Fibroblast of peridontal ligament (primary cell): ENCODE data around the gene LZTR1.
"Not testable (repeated sequence)": the region's sequence is repeated elsewhere in the genome, so short reads cannot be mapped to it uniquely, and the experiment has no call there.

ENCODE experiments used
- DNase-seq: peaks from one replicate; pipeline ENCODE4 v3.0.0-alpha.2; 2010; ENCODE audit errors: extremely low read depth

LZTR1 gene

DNA sequence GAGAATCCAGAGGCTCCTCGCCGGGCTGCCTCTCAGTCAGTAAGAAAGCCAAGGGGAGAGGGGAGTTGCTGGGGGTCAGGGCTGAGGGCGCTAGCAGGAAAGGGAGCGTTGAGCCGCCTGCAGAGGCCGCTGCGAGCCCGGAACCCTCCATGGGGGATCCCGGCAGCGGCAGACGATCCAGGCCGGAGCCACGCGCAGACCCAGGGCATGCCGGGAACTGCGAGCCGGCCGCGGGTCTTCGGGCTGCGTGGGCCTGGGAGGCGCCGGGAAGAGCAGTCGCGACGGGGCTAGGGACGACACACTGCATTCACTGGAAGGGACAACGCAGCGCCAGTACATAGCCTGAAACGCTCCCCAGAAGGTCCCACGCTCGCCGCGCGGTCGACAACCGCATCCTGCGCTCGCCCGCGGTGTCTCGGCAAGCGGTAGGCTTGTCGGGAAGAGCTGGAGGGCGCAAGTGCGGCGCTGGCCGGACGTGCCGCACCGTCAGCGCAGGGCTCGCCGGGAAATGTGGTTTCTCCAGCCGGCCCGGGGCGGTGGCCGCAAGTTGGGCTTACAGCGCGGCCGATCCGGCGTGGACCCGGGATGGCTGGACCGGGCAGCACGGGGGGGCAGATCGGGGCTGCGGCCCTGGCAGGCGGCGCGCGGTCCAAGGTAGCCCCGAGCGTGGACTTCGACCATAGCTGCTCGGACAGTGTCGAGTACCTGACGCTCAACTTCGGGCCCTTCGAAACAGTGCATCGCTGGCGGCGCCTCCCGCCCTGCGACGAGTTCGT is at the start of gene LZTR1:
TSS of gene LZTR1 (plus strand) at position 511 of the 776 bp plus-strand sequence. CDS start at position 586, 75 bp downstream.
- DNase-seq: peak; percentile 75

GRCh38 chr22:20933910-20934309 is 48.2 kb upstream of the LZTR1 start:
- no peak for DNase-seq

- not testable (repeated sequence) for DNase-seq
Measured at GRCh38 chr22:20935049-20935448, 47.0 kb upstream of the LZTR1 start.

- DNase-seq: not testable (repeated sequence)
Measured at GRCh38 chr22:20935780-20936539, 46.1 kb upstream of the LZTR1 start.

- no peak for DNase-seq
Measured at GRCh38 chr22:20937031-20937793, 44.9 kb upstream of the LZTR1 start.

GRCh38 chr22:20937794-20938671 is 44.1 kb upstream of the LZTR1 start:
- no peak for DNase-seq

DNA sequence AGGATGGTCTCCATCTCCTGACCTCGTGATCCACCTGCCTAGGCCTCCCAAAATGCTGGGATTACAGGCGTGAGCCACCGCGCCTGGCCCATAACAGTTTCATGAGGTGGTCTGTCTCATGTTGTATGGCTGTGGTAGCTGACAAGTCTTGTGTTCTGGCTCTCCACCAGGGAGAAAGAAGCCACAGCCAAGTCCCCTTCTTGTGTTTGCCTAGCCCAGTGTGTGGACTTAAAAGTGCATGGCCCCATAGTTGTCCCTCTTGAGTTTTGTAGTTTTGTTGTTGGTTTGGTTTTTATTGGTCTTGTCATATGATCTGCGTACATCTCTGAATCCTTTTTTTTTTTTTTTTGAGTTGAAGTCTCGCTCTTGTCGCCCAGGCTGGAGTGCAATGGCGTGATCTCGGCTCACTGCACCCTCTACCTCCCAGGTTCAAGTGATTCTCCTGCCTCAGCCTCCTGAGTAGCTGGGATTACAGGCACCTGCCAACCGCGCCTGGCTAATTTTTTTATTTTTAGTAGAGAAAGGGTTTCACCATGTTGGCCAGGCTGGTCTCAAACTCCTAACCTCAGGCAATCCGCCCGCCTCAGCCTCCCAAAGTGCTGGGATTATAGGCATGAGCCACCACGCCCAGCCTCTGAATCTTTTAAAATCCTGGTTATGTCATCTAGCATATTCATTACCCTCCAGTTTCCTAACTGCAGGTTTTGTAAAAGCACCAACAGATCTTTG is 42.5 kb upstream of the LZTR1 start:
- not testable (repeated sequence) for DNase-seq

- peak; percentile 79 for DNase-seq
Measured at GRCh38 chr22:20940186-20940651, 41.9 kb upstream of the LZTR1 start.

DNA sequence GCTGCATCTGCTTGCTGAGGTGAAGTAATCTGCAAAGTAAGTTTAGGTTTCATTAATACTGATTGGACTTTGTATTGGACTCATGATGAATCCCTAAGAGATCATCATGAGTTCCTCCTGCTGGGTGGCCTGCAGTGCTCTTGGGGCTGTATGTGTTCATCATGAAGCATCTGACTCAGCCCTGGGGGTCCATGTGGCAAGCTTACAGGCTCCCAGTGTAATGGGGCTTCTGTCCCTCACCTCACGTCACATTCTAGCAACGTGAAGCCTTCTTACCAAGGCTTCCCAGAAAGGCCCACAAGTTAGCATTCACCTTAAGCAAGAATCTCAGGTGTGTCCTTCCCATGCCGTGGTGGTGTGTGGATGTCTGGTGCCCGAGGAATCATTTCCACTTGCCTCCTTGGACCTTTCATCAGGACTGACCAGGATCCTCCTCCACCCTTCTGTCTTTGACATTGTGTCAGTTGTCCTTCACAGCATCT is 41.2 kb upstream of the LZTR1 start:
- no peak for DNase-seq

- DNase-seq: not testable (repeated sequence)
Measured at GRCh38 chr22:20942203-20942902, 39.7 kb upstream of the LZTR1 start.

DNA sequence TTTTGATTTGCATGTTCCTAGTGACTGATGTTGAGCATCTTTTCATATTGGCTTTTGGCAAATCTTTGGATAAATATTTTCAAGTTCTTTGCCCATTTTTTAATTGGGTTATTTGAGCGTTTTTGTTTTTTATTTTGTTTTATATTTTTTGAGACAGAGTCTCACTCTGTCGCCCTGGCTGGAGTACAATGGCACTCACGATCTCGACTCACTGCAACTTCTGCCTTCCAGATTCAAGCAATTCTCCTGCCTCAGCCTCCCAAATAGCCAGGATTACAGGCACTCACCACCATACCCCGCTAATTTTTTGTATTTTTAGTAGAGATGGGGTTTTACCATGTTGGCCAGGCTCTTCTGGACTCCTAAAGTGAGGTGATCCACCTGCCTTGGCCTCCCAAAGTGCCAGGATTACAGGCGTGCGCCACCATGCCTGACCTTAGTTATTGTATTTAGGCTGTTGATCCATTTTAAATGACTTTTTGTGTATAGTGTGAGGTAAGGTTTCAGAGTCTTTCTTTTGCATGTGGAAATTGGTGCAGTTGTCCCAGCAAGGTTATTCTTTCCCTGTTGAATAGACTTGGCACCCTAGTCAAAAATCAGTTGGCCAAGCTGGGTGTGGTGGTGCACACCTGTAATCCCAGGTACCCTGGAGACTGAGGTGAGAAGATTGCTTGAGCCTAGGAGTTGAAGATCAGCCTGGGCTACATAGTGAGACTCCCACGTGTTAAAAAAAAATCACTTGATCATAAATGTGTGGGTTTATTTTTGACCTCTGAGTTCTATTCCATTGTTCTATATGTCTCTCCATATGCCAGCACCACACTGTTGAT is 38.8 kb upstream of the LZTR1 start:
- DNase-seq: no peak

DNA sequence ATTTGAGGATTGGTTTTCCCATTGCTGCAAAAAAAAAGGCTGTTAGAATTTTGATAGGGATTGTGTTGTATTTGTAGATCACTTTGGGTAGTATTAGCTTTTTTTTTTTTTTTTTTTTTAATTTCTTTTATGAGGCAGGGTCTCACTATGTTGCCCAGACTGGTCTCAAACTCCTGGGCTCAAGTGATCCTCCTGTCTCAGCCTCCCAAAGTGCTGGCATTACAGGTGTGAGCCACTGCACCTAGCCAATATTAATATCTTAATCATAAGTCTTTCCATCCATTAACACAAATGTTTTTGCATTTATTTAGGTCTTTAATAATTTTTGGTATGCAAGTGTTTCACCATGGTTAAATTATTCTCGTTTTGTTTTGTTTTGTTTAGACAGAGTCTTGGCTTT is 38.1 kb upstream of the LZTR1 start:
- DNase-seq: no peak

- no peak for DNase-seq
Measured at GRCh38 chr22:20945578-20945934, 36.5 kb upstream of the LZTR1 start.

GRCh38 chr22:20946080-20946986 is 35.8 kb upstream of the LZTR1 start:
- no peak for DNase-seq

DNA sequence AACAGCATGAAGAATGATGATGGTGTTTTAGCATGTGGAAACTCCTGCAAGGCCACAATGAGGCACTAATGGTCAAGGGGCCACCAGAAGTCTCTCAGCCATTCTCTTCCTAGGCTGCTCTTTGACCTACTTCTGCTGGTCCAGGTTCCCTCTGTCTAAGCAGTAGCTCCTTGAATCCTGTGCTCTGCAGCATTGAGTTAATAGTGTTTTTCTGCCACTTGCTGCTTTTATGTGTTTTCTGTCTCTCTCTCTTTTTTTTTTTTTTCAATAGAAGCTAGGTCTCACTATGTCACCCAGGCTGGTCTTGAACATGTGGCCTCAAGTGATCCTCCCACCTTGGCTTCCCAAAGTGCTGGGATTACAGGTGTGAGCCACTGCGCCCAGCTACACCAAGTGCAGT is 35.1 kb upstream of the LZTR1 start:
- no peak for DNase-seq

GRCh38 chr22:20948450-20948849 is 33.6 kb upstream of the LZTR1 start:
- no peak for DNase-seq

DNA sequence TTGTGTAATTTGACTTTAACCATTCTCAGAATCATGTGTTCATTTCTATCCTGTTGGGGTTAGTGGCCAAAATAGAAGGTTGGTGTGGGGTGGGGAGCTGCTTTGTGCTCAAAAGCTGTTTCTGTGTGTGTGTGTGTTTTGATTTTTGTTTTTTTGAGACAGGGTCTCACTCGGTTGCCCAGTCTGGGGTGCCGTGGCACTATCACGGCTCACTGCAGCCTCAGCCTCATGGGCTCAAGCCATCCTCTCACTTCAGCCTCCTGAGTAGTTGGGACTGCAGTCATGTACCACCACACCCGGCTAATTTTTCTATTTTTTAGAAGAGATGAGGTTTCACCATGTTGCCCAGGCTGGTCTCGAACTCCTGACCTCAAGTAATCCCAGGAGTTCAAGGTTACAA is 33.1 kb upstream of the LZTR1 start:
- DNase-seq: no peak

- no peak for DNase-seq
Measured at GRCh38 chr22:20949698-20950183, 32.4 kb upstream of the LZTR1 start.
